ENCODE measurements around the gene ADTRP.
"Not testable (repeated sequence)": the region's sequence is repeated elsewhere in the genome, so short reads cannot be mapped to it uniquely, and the experiment has no call there.

The ADTRP gene

GRCh38 chr6:11688425-11688709 lies 90.2 kb downstream of the ADTRP start:
- no peak overlapping the region for H3K27ac ChIP-seq (ENCODE audit: low read depth, low read length)
- H3K4me1 ChIP-seq (ENCODE audit: control insufficient read depth, insufficient read depth, low read length) = peaks cover 16% of the 10 kb centered on the region
- H3K4me3 ChIP-seq (ENCODE audit: low read depth, low read length) = 0 out of 2 replicates have a peak overlapping the region, but pooled peaks have one; percentile 1
- H3K9ac ChIP-seq (ENCODE audit: low read depth, low read length) = no peak overlapping the region
- H3K9me3 ChIP-seq (ENCODE audit: control insufficient read depth, insufficient read depth, low read length) = no peaks in the 10 kb centered on the region
- no peaks in the 10 kb centered on the region for H3K27me3 ChIP-seq (ENCODE audit: control insufficient read depth, insufficient read depth, low read length)
- no peaks in the 10 kb centered on the region for H3K36me3 ChIP-seq (ENCODE audit: control insufficient read depth, insufficient read depth, low read length)

- H3K4me3 ChIP-seq (ENCODE audit: low read depth, low read length) = no peak overlapping the region
- no peak overlapping the region for H3K9ac ChIP-seq (ENCODE audit: low read depth, low read length)
- H3K4me1 ChIP-seq (ENCODE audit: control insufficient read depth, insufficient read depth, low read length) = peaks cover 16% of the 10 kb centered on the region
- peak overlapping the region; percentile 21 for H3K27ac ChIP-seq (ENCODE audit: low read depth, low read length)
- peaks cover 6% of the 10 kb centered on the region for H3K9me3 ChIP-seq (ENCODE audit: control insufficient read depth, insufficient read depth, low read length)
- H3K27me3 ChIP-seq (ENCODE audit: control insufficient read depth, insufficient read depth, low read length) = no peaks in the 10 kb centered on the region
- H3K36me3 ChIP-seq (ENCODE audit: control insufficient read depth, insufficient read depth, low read length) = no peaks in the 10 kb centered on the region
Measured at GRCh38 chr6:11685481-11686093, 93.0 kb downstream of the ADTRP start.

GRCh38 chr6:11684901-11685480 lies 93.6 kb downstream of the ADTRP start:
- Histone ChIP-seq H3K4me3 (ENCODE audit: low read depth, low read length) (no peak overlapping the region), H3K36me3 (ENCODE audit: control insufficient read depth, insufficient read depth, low read length) (no peaks in the 10 kb centered on the region), H3K4me1 (ENCODE audit: control insufficient read depth, insufficient read depth, low read length) (peaks cover 16% of the 10 kb centered on the region), H3K27ac (ENCODE audit: low read depth, low read length) (no peak overlapping the region), H3K9ac (ENCODE audit: low read depth, low read length) (no peak overlapping the region), H3K27me3 (ENCODE audit: control insufficient read depth, insufficient read depth, low read length) (no peaks in the 10 kb centered on the region), H3K9me3 (ENCODE audit: control insufficient read depth, insufficient read depth, low read length) (peaks cover 10% of the 10 kb centered on the region)

GRCh38 chr6:11683871-11684270 lies 94.7 kb downstream of the ADTRP start:
- Histone ChIP-seq H3K27me3 (ENCODE audit: control insufficient read depth, insufficient read depth, low read length) (no peaks in the 10 kb centered on the region), H3K4me3 (ENCODE audit: low read depth, low read length) (no peak overlapping the region), H3K36me3 (ENCODE audit: control insufficient read depth, insufficient read depth, low read length) (no peaks in the 10 kb centered on the region), H3K27ac (ENCODE audit: low read depth, low read length) (no peak overlapping the region), H3K9ac (ENCODE audit: low read depth, low read length) (no peak overlapping the region), H3K4me1 (ENCODE audit: control insufficient read depth, insufficient read depth, low read length) (peaks cover 16% of the 10 kb centered on the region), H3K9me3 (ENCODE audit: control insufficient read depth, insufficient read depth, low read length) (peaks cover 14% of the 10 kb centered on the region)

GRCh38 chr6:11682561-11682975 lies 96.0 kb downstream of the ADTRP start:
- Histone ChIP-seq H3K9me3 (ENCODE audit: control insufficient read depth, insufficient read depth, low read length) (peaks cover 14% of the 10 kb centered on the region), H3K27me3 (ENCODE audit: control insufficient read depth, insufficient read depth, low read length) (no peaks in the 10 kb centered on the region), H3K27ac (ENCODE audit: low read depth, low read length) (no peak overlapping the region), H3K9ac (ENCODE audit: low read depth, low read length) (no peak overlapping the region), H3K4me1 (ENCODE audit: control insufficient read depth, insufficient read depth, low read length) (peaks cover 4% of the 10 kb centered on the region), H3K36me3 (ENCODE audit: control insufficient read depth, insufficient read depth, low read length) (no peaks in the 10 kb centered on the region), H3K4me3 (ENCODE audit: low read depth, low read length) (no peak overlapping the region)

- Histone ChIP-seq H3K9me3 (ENCODE audit: control insufficient read depth, insufficient read depth, low read length) (peaks cover 14% of the 10 kb centered on the region), H3K27ac (ENCODE audit: low read depth, low read length) (no peak overlapping the region), H3K9ac (ENCODE audit: low read depth, low read length) (no peak overlapping the region)
Measured at GRCh38 chr6:11681770-11682169, 96.8 kb downstream of the ADTRP start.

GRCh38 chr6:11681357-11681756 lies 97.2 kb downstream of the ADTRP start:
- Histone ChIP-seq H3K9me3 (ENCODE audit: control insufficient read depth, insufficient read depth, low read length) (peaks cover 14% of the 10 kb centered on the region), H3K27ac (ENCODE audit: low read depth, low read length) (no peak overlapping the region), H3K4me1 (ENCODE audit: control insufficient read depth, insufficient read depth, low read length) (no peaks in the 10 kb centered on the region), H3K4me3 (ENCODE audit: low read depth, low read length) (no peak overlapping the region), H3K9ac (ENCODE audit: low read depth, low read length) (no peak overlapping the region), H3K36me3 (ENCODE audit: control insufficient read depth, insufficient read depth, low read length) (no peaks in the 10 kb centered on the region), H3K27me3 (ENCODE audit: control insufficient read depth, insufficient read depth, low read length) (no peaks in the 10 kb centered on the region)

More at GRCh38 chr6:11681770-11682169, 96.8 kb downstream of the ADTRP start:
- no peaks in the 10 kb centered on the region for H3K36me3 ChIP-seq (ENCODE audit: control insufficient read depth, insufficient read depth, low read length)
- no peak overlapping the region for H3K4me3 ChIP-seq (ENCODE audit: low read depth, low read length)
- no peaks in the 10 kb centered on the region for H3K4me1 ChIP-seq (ENCODE audit: control insufficient read depth, insufficient read depth, low read length)
- H3K27me3 ChIP-seq (ENCODE audit: control insufficient read depth, insufficient read depth, low read length) = no peaks in the 10 kb centered on the region

- H3K9me3 ChIP-seq (ENCODE audit: control insufficient read depth, insufficient read depth, low read length) = peaks cover 14% of the 10 kb centered on the region
- not testable (repeated sequence) for H3K4me3 ChIP-seq (ENCODE audit: low read depth, low read length); H3K4me1 ChIP-seq (ENCODE audit: control insufficient read depth, insufficient read depth, low read length); H3K9ac ChIP-seq (ENCODE audit: low read depth, low read length); H3K27me3 ChIP-seq (ENCODE audit: control insufficient read depth, insufficient read depth, low read length); H3K36me3 ChIP-seq (ENCODE audit: control insufficient read depth, insufficient read depth, low read length); H3K27ac ChIP-seq (ENCODE audit: low read depth, low read length)
Measured at GRCh38 chr6:11680479-11680878, 98.1 kb downstream of the ADTRP start.

GRCh38 chr6:11679099-11679498 lies 99.5 kb downstream of the ADTRP start:
- peaks cover 14% of the 10 kb centered on the region for H3K9me3 ChIP-seq (ENCODE audit: control insufficient read depth, insufficient read depth, low read length)
- H3K27me3 ChIP-seq (ENCODE audit: control insufficient read depth, insufficient read depth, low read length) = no peaks in the 10 kb centered on the region
- H3K4me1 ChIP-seq (ENCODE audit: control insufficient read depth, insufficient read depth, low read length) = no peaks in the 10 kb centered on the region
- H3K27ac ChIP-seq (ENCODE audit: low read depth, low read length) = no peak overlapping the region
- no peak overlapping the region for H3K9ac ChIP-seq (ENCODE audit: low read depth, low read length)
- no peak overlapping the region for H3K4me3 ChIP-seq (ENCODE audit: low read depth, low read length)
- no peaks in the 10 kb centered on the region for H3K36me3 ChIP-seq (ENCODE audit: control insufficient read depth, insufficient read depth, low read length)

GRCh38 chr6:11675601-11676000 lies 103.0 kb downstream of the ADTRP start:
- Histone ChIP-seq H3K4me1 (ENCODE audit: control insufficient read depth, insufficient read depth, low read length) (no peaks in the 10 kb centered on the region), H3K27me3 (ENCODE audit: control insufficient read depth, insufficient read depth, low read length) (no peaks in the 10 kb centered on the region), H3K36me3 (ENCODE audit: control insufficient read depth, insufficient read depth, low read length) (no peaks in the 10 kb centered on the region), H3K4me3 (ENCODE audit: low read depth, low read length) (no peak overlapping the region), H3K9me3 (ENCODE audit: control insufficient read depth, insufficient read depth, low read length) (peaks cover 8% of the 10 kb centered on the region), H3K9ac (ENCODE audit: low read depth, low read length) (no peak overlapping the region), H3K27ac (ENCODE audit: low read depth, low read length) (no peak overlapping the region)

- no peaks in the 10 kb centered on the region for H3K36me3 ChIP-seq (ENCODE audit: control insufficient read depth, insufficient read depth, low read length)
- H3K4me3 ChIP-seq (ENCODE audit: low read depth, low read length) = no peak overlapping the region
- no peaks in the 10 kb centered on the region for H3K27me3 ChIP-seq (ENCODE audit: control insufficient read depth, insufficient read depth, low read length)
- H3K9ac ChIP-seq (ENCODE audit: low read depth, low read length) = no peak overlapping the region
- no peaks in the 10 kb centered on the region for H3K4me1 ChIP-seq (ENCODE audit: control insufficient read depth, insufficient read depth, low read length)
- no peak overlapping the region for H3K27ac ChIP-seq (ENCODE audit: low read depth, low read length)
- H3K9me3 ChIP-seq (ENCODE audit: control insufficient read depth, insufficient read depth, low read length) = peaks cover 12% of the 10 kb centered on the region; the same call in 1 of the 2 replicates
Measured at GRCh38 chr6:11672669-11673068, 105.9 kb downstream of the ADTRP start.

Data from HUES48 (cell line).